HCT116 (cell line): ENCODE results near the gene RASGRF2. TPM values are rescaled to one million over a fixed set of nuclear protein-coding genes. Genes with fewer than 3 reads are reported as not detected.

Experiments used
- ATAC-seq: fragments of 200-7000 bp; cut with Tn5 transposase; 2 replicates; pipeline ENCODE4 v1.9.1; 2020; ENCODE audit warnings: mild to moderate bottlenecking, moderate library complexity
- BruUV-seq: library from RNA; stranded (reverse); fragments of 400-500 nt; replicated peaks from 2 replicates; lab custom pipeline; 2021; lab: Mats Ljungman, UMichigan
- CTCF ChIA-PET: fragments of 300-600 bp; sonication (Branson Sonifier 250); formaldehyde crosslinking; loops from one replicate; lab custom pipeline; 2021; ENCODE audit warnings: antibody characterized with exemption; lab: Charles Lee
- POLR2A ChIA-PET: fragments of 300-600, 350-600 bp; sonication (Branson Sonifier 250); formaldehyde crosslinking; loops from one replicate; lab custom pipeline; 2021; ENCODE audit warnings: antibody characterized with exemption; lab: Charles Lee
- RAD21 ChIA-PET, 2 experiments: fragments of 300-600 bp; sonication (Branson Sonifier 250); formaldehyde crosslinking; loops; one replicate each; lab custom pipeline; 2023; ENCODE audit warnings: low total read pairs in 2 of 2; ENCODE audit not compliant: uncharacterized antibody in 2 of 2, unreplicated experiment in 2 of 2, low non-redundant PET in 1 of 2; lab: Charles Lee
- DNase-seq: peaks from one replicate; pipeline ENCODE4 v3.0.0-alpha.2; 2010; ENCODE audit warnings: low read depth, low spot score
- H2AFZ ChIP-seq: fragments of 200-600 bp; shearing (Covaris generic), sonication (generic); 2 replicates; pipeline ENCODE4 v1.6.1; 2017; ENCODE audit warnings: low read depth, mixed run types, mixed read lengths, antibody characterized with exemption, low read length; ENCODE audit not compliant: poor library complexity, severe bottlenecking
- H3K27ac ChIP-seq: 2 replicates; pipeline ENCODE4 v1.5.1; 2012; ENCODE audit warnings: low read depth, low read length
- H3K27me3 ChIP-seq: fragments of 200-600 bp; sonication (generic); 2 replicates; pipeline ENCODE4 v1.6.1; 2016; ENCODE audit warnings: mixed run types, low read length, mixed read lengths; ENCODE audit not compliant: insufficient read depth
- H3K36me3 ChIP-seq, 2 experiments: fragments of 200-500 bp in 1 of 2; fragments of 200-600 bp in 1 of 2; sonication (Bioruptor generic) in 1 of 2; sonication (generic) in 1 of 2; 2 replicates each; pipeline versions ENCODE4 v1.5.1 to v1.6.1; 2014 to 2016; ENCODE audit warnings: low read length in 2 of 2, inconsistent platforms in 1 of 2, mixed read lengths in 1 of 2, mixed run types in 1 of 2; ENCODE audit not compliant: insufficient read depth in 2 of 2, control insufficient read depth in 1 of 2
- H3K4me1 ChIP-seq, 2 experiments: fragments of 200-600 bp in 1 of 2; sonication (generic) in 1 of 2; 2 replicates each; pipeline versions ENCODE4 v1.5.1 to v1.6.1; 2012 to 2017; ENCODE audit warnings: low read length in 2 of 2, inconsistent platforms in 1 of 2, mild to moderate bottlenecking in 1 of 2, mixed read lengths in 1 of 2, mixed run types in 1 of 2, moderate library complexity in 1 of 2; ENCODE audit not compliant: insufficient read depth in 2 of 2, control insufficient read depth in 1 of 2
- H3K4me2 ChIP-seq: fragments of 200-600 bp; sonication (generic); 2 replicates; pipeline ENCODE4 v1.6.1; 2017; ENCODE audit warnings: mixed run types, low read length, mixed read lengths
- H3K4me3 ChIP-seq, 2 experiments: fragments of 200-600 bp in 1 of 2; sonication (generic) in 1 of 2; replicated peaks in 1 of 2; 2 replicates each; pipeline ENCODE4 v1.5.1; 2011 to 2016; ENCODE audit warnings: low read length in 2 of 2, control low read depth in 1 of 2, low read depth in 1 of 2, mild to moderate bottlenecking in 1 of 2, mixed read lengths in 1 of 2, mixed run types in 1 of 2
- H3K79me2 ChIP-seq: fragments of 200-600 bp; sonication (generic); 2 replicates; pipeline ENCODE4 v1.6.1; 2017; ENCODE audit warnings: mild to moderate bottlenecking, mixed run types, low read length, moderate library complexity, mixed read lengths; ENCODE audit not compliant: insufficient read depth
- H3K9ac ChIP-seq: fragments of 200-600 bp; sonication (generic); 2 replicates; pipeline ENCODE4 v1.6.1; 2016; ENCODE audit warnings: low read length, mixed read lengths
- H3K9me2 ChIP-seq: fragments of 200-600 bp; sonication (generic), shearing (Covaris generic); 2 replicates; pipeline ENCODE4 v1.6.1; 2017; ENCODE audit warnings: mixed run types, mild to moderate bottlenecking, moderate library complexity; ENCODE audit not compliant: insufficient read depth
- H3K9me3 ChIP-seq, 2 experiments: fragments of 200-500 bp in 1 of 2; fragments of 200-600 bp in 1 of 2; sonication (Bioruptor generic) in 1 of 2; sonication (generic) in 1 of 2; 2 replicates each; pipeline ENCODE4 v1.6.1; 2014 to 2017; ENCODE audit warnings: low read length in 2 of 2, mixed read lengths in 2 of 2, inconsistent platforms in 1 of 2, low read depth in 1 of 2, mild to moderate bottlenecking in 1 of 2, mixed run types in 1 of 2, moderate library complexity in 1 of 2; ENCODE audit not compliant: control insufficient read depth in 1 of 2, insufficient read depth in 1 of 2
- H4K20me1 ChIP-seq: fragments of 200-600 bp; sonication (generic), shearing (Covaris generic); 2 replicates; pipeline ENCODE4 v1.6.1; 2017; ENCODE audit warnings: mixed run types, mild to moderate bottlenecking, moderate library complexity; ENCODE audit not compliant: insufficient read depth
- CEBPB ChIP-seq: IDR thresholded peaks from 2 replicates; pipeline ENCODE4 v1.6.1; 2012; ENCODE audit warnings: low read depth
- ELF1 ChIP-seq: IDR thresholded peaks from 2 replicates; pipeline ENCODE4 v1.6.1; 2012; ENCODE audit warnings: low read depth, borderline replicate concordance
- EZH2phosphoT487 ChIP-seq: fragments of 200-600 bp; IDR thresholded peaks from 2 replicates; pipeline ENCODE4 v1.6.1; 2018; ENCODE audit warnings: antibody characterized with exemption, borderline replicate concordance
- FOSL1 ChIP-seq: IDR thresholded peaks from 2 replicates; pipeline ENCODE4 v1.6.1; 2012; ENCODE audit warnings: low read depth
- POLR2A ChIP-seq: IDR thresholded peaks from 2 replicates; pipeline ENCODE4 v1.7.0; 2011; ENCODE audit warnings: borderline replicate concordance; ENCODE audit not compliant: insufficient read depth, insufficient read length; ENCODE audit errors: extremely low read depth
- POLR2AphosphoS5 ChIP-seq: IDR thresholded peaks from 2 replicates; pipeline ENCODE4 v1.6.1; 2011; ENCODE audit warnings: mild to moderate bottlenecking, low read depth, low read length, moderate library complexity
- RAD21 ChIP-seq: IDR thresholded peaks from 2 replicates; pipeline ENCODE4 v1.6.1; 2012; ENCODE audit warnings: low read depth, mild to moderate bottlenecking
- SP1 ChIP-seq: IDR thresholded peaks from 2 replicates; pipeline ENCODE4 v1.6.1; 2012; ENCODE audit warnings: low read depth
- SRF ChIP-seq: IDR thresholded peaks from 2 replicates; pipeline ENCODE4 v1.6.1; 2012; ENCODE audit warnings: low read depth
- YY1 ChIP-seq: IDR thresholded peaks from 2 replicates; pipeline ENCODE4 v1.6.1; 2011; ENCODE audit warnings: low read length, low read depth, moderate library complexity, mild to moderate bottlenecking; ENCODE audit not compliant: insufficient replicate concordance; ENCODE audit errors: extremely low read depth
- ZFX ChIP-seq: fragments of 450-650 bp; IDR thresholded peaks from 2 replicates; pipeline ENCODE4 v1.6.1; 2017
- ZNF274 ChIP-seq: fragments of 200-500 bp; sonication (Bioruptor generic); IDR thresholded peaks from 2 replicates; pipeline ENCODE4 v1.6.1; 2014; ENCODE audit warnings: mild to moderate bottlenecking, low read depth, low read length, inconsistent platforms
- intact Hi-C: fragments of 100-400 bp; cut with micrococcal nuclease; formaldehyde crosslinking; loops from 2 replicates; pipeline ENCODE4 v1.10.0; 2022
- total RNA-seq: library from RNA; stranded (reverse); gene quantifications from one replicate; pipeline ENCODE4 v1.2.1, GENCODE V29; 2021; ENCODE audit not compliant: unreplicated experiment
- TF ChIP-seq, protein P1 (sequence below): IDR thresholded peaks from 2 replicates; pipeline ENCODE4 v1.6.1; 2012; ENCODE audit warnings: low read depth
- TF ChIP-seq, protein P2 (sequence below), 3 experiments: fragments of 200-600 bp in 1 of 3; sonication (generic) in 1 of 3; IDR thresholded peaks in 2 of 3; conservative IDR thresholded peaks in 1 of 3; 2 replicates each; pipeline ENCODE4 v1.5.1; 2012 to 2017; ENCODE audit warnings: low read depth in 2 of 3, low read length in 2 of 3, antibody characterized with exemption in 1 of 3, borderline replicate concordance in 1 of 3, control low read depth in 1 of 3, mild to moderate bottlenecking in 1 of 3, mixed read lengths in 1 of 3, mixed run types in 1 of 3, moderate library complexity in 1 of 3; ENCODE audit not compliant: insufficient read depth in 1 of 3

The RASGRF2 gene
- total RNA-seq, 1 experiment from 2014 or later, result 0.05 TPM

DNA sequence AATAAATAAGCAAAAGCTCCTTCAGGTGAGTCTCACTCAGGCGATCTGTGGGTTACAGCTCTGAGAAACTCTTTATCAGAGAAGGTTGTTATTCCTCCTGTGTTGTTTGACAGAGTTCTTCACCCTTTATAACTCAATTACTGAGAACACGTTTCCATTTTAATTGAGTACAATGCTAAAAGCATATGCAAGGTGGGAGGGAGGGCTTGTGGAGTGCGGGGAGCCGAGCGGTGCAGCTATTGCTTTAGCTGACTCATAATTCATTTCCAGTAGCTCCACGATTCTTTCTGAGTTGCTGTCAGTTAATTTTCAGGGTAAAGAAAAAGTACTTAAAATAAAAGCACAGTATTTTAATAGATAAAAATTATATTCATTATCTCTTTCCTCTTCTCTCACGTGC lies 168.3 kb downstream of the RASGRF2 start:
- POLR2A ChIA-PET, result no interaction called here
- no peak overlapping the region for H3K4me2 ChIP-seq
- DNase-seq (no peak), ATAC-seq (no peak)
- no peak for TF ChIP-seq ELF1
- TF ChIP-seq YY1, result no peak
- no peak for TF ChIP-seq CEBPB
- TF ChIP-seq SRF, result no peak
- TF ChIP-seq, protein P1, sequence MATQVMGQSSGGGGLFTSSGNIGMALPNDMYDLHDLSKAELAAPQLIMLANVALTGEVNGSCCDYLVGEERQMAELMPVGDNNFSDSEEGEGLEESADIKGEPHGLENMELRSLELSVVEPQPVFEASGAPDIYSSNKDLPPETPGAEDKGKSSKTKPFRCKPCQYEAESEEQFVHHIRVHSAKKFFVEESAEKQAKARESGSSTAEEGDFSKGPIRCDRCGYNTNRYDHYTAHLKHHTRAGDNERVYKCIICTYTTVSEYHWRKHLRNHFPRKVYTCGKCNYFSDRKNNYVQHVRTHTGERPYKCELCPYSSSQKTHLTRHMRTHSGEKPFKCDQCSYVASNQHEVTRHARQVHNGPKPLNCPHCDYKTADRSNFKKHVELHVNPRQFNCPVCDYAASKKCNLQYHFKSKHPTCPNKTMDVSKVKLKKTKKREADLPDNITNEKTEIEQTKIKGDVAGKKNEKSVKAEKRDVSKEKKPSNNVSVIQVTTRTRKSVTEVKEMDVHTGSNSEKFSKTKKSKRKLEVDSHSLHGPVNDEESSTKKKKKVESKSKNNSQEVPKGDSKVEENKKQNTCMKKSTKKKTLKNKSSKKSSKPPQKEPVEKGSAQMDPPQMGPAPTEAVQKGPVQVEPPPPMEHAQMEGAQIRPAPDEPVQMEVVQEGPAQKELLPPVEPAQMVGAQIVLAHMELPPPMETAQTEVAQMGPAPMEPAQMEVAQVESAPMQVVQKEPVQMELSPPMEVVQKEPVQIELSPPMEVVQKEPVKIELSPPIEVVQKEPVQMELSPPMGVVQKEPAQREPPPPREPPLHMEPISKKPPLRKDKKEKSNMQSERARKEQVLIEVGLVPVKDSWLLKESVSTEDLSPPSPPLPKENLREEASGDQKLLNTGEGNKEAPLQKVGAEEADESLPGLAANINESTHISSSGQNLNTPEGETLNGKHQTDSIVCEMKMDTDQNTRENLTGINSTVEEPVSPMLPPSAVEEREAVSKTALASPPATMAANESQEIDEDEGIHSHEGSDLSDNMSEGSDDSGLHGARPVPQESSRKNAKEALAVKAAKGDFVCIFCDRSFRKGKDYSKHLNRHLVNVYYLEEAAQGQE, result no peak
- TF ChIP-seq FOSL1, result no peak
- no peak for TF ChIP-seq ZFX
- no peak for TF ChIP-seq POLR2A
- no peak for TF ChIP-seq RAD21
- no peak for TF ChIP-seq SP1
- TF ChIP-seq ZNF274, result no peak
- TF ChIP-seq, protein P2, sequence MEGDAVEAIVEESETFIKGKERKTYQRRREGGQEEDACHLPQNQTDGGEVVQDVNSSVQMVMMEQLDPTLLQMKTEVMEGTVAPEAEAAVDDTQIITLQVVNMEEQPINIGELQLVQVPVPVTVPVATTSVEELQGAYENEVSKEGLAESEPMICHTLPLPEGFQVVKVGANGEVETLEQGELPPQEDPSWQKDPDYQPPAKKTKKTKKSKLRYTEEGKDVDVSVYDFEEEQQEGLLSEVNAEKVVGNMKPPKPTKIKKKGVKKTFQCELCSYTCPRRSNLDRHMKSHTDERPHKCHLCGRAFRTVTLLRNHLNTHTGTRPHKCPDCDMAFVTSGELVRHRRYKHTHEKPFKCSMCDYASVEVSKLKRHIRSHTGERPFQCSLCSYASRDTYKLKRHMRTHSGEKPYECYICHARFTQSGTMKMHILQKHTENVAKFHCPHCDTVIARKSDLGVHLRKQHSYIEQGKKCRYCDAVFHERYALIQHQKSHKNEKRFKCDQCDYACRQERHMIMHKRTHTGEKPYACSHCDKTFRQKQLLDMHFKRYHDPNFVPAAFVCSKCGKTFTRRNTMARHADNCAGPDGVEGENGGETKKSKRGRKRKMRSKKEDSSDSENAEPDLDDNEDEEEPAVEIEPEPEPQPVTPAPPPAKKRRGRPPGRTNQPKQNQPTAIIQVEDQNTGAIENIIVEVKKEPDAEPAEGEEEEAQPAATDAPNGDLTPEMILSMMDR (IDR thresholded peaks at IDR 0.05 in 2 of 3, conservative IDR thresholded peaks at IDR 0.05 in 1 of 3; ENCODE audit: borderline replicate concordance in 1 of 3, insufficient read depth in 1 of 3, low read depth in 2 of 3, low read length in 2 of 3), result no peak
- no peak for TF ChIP-seq EZH2phosphoT487
- no peak for TF ChIP-seq POLR2AphosphoS5
- no peaks in the 10 kb centered on the region for H3K9me2 ChIP-seq
- RAD21 ChIA-PET, result no interaction called here
- intact Hi-C loops, result no loop called here
- H3K36me3 ChIP-seq, result no peaks in the 10 kb centered on the region
- BruUV-seq, result no TSS peak
- no peaks in the 10 kb centered on the region for H3K4me1 ChIP-seq
- no peak overlapping the region for H3K4me3 ChIP-seq
- H2AFZ ChIP-seq, result no peak overlapping the region
- H3K27ac ChIP-seq, result no peak overlapping the region
- no peaks in the 10 kb centered on the region for H4K20me1 ChIP-seq
- CTCF ChIA-PET, result interaction anchor here (2.3 kb wide), 1 partner anchor 20 kb away, joined by 10 read pairs; no protein-coding TSS in a partner anchor
- no peak overlapping the region for H3K9ac ChIP-seq
- H3K27me3 ChIP-seq, result no peaks in the 10 kb centered on the region
- no peaks in the 10 kb centered on the region for H3K79me2 ChIP-seq
- H3K9me3 ChIP-seq, result no peaks in the 10 kb centered on the region
